Measurements from ENCODE around the gene HNRNPK. TPM values are rescaled to one million over a fixed set of nuclear protein-coding genes. Genes with fewer than 3 reads are reported as not detected.
"Not testable (repeated sequence)": the region's sequence is repeated elsewhere in the genome, so short reads cannot be mapped to it uniquely, and the experiment has no call there.

HNRNPK gene
- polyA plus RNA-seq, 1 donor: 431 TPM

DNA sequence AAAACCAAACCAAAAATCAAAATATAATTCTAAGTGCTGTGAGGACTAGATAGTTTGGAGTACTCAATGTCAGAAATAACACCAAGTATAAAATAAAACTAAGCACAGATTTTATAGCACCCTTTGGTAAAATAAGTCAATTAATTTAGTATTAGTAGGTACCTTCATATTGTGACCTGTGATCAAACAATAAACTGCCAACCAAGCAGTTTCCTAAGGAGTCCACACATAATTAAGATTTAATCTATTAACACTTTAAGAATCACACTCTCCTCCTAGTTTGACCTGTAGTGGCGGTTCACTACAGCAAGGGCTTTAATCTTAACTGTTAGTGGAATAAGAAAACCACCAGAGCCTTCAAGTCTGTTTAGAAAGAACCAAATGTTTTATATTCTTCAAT is 2.8 kb downstream of the HNRNPK start:
- no peak for DNase-seq (ENCODE audit: low read depth)

DNA sequence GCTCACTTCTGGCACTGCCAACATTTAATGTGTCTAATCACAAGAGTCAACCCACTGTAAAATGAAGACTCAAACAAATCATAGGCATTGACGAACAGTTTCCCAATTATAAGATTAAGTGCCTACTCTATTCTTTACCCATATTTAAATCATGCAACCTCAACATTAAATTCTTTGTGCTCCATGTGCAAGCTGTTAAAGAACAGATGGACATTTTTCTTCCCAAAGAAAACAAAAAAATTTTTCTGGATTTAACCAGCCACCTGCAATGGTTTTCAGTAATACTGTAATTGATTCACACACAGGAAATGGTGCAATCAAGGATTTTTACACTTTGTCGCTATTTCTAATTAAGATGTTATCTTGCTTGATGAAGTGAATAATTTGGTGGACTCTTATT is 3.6 kb downstream of the HNRNPK start:
- no peak for DNase-seq (ENCODE audit: low read depth)

DNA sequence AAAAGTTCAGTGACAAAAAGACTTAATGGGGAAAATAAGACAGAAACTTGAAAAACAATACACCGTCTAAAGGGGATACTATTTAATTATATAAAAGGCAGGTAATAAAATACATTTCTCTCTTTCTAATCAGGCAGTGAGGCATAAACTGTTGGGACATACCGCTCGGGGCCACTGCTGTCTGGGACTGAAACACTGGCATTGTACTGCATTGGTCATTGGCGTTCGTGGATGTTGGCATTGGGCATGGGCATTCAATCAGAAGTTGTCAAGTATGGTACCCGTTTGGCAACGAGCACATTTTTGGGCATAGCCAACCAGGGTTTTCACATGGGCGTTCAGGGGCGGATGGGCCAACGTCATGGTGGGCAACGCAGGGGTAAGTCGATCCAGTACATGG is 4.7 kb downstream of the HNRNPK start:
- DNase-seq (ENCODE audit: low read depth): no peak

DNA sequence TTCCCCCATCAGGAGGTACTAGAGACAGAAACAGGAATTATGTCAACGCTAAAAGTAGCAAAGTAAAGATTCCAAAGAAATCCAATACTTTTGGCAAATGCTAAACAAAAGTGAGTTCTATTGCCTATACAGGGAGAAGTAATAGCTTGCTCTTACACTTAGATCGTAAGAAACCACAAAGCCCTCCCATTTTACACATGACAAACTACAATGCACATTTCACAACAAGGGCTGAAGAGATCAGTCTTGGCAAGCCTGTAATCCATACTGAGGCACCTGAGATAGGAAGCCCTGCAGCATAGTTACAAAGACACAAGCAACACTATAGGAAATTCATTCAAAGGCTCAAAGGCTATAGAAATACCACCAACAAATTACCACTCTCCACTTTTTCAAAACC is 7.7 kb downstream of the HNRNPK start:
- no peak for DNase-seq (ENCODE audit: low read depth)

DNA sequence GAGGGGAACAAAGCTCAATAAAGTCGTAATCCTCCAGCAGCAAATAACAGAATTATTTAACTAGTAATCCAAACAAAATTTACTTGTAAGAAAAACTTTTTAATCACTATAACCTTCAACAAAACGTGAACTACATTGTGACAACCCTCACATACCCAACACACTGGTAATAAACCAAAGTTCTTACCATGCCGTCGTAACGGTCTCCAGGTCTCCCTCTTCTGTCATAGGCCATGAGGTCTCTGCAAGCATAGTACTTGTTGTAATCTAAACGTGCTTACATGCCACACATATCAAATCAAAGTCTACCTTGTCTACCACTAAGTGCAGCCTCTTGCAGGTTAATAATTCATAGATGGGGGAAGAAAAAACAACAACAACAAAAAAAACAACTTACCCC is 8.5 kb downstream of the HNRNPK start:
- no peak for DNase-seq (ENCODE audit: low read depth)

DNA sequence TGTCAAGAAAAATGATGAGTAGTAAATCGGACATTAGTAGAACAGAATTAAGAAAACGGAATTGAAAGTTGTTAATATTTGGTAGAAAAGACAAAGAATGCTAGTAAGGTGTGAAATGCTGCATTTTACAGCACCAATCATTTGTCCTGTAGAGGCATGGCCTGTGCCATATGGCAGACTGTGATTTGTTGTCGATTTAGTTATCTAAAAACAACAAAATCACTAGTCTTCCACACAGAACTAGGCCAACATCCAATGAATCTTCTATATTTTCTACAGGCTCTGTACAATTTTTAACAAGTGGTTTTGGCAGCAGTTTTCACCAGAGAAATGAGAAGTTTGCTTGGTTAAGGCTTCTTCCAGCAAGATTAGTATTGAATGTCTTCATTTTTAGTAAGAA is 10.4 kb downstream of the HNRNPK start:
- no peak for DNase-seq (ENCODE audit: low read depth)

DNA sequence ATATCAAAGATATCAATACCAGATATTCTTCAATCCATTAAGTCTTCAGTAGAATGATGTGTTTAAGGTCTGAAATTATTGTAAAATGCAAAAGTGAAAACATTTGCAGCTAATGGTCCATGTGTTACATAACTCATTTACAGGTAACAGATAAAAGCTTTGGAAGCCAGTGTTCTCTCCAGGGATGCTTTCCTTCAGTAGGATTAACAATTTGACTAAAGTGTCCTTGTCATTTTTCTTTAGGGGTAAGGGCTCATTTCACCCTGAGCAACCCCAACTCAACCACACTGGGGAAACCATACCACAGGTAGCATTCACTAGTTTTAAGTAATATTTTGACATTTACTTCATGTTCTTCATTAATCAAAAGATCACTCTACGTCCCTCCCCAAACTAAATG is 12.9 kb downstream of the HNRNPK start:
- no peak for DNase-seq (ENCODE audit: low read depth)

DNA sequence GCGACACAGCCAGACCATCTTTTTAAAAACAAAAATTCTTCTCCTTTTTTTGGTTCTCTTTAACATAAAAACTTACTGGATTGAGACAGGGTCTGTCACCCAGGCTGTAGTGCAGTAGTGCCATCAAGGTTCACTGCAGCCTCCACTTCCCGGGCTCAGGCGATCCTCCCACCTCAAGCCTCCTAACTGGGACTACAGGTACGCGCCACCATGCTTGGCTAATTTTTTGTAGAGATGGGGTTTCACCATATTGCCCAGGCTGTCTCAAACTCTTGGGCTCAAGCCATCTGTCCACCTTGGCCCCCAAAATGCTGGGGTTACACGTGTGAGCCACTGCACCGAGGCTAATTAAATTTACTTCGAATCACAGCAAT is 13.8 kb downstream of the HNRNPK start:
- no peak for DNase-seq (ENCODE audit: low read depth)

DNA sequence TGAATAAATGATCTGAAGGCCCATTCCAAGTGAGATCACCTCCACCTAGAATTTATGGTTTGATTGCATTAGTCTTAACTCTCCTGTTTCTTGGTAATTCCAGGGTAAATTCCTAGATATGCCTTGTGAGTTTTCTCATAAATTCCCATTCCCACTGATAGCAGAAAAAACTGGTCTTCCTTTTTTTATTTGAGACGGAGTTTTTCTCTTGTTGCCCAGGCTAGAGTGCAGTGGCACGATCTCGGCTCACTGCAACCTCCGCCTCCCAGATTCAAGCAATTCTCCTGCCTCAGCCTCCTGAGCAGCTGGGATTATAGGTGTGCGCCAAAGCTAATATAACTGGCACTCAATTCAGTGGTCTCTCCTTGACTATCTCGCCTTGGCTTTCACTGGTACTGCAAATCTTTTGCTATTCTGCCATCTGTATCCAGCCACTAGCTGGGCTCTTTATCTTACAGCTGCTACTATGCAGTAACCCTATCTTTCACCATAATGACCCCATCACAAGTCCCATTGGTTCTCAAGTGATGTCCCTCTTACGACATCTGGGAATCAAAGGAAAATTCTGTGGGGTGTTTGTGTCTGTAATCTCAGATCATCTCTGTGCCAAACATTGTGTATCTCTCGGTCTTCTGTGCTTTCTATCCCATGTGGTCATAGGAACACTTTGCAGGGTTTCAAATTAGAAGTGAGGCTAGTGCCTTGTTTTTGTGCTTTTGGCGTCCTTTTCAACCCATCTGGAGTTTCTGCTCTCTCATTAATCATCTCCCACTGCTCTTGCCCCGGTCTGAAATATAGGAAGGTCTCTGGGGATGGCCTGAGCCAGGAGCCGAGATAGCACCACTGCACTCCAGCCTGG is 14.4 kb downstream of the HNRNPK start:
- no peak for DNase-seq (ENCODE audit: low read depth)

DNA sequence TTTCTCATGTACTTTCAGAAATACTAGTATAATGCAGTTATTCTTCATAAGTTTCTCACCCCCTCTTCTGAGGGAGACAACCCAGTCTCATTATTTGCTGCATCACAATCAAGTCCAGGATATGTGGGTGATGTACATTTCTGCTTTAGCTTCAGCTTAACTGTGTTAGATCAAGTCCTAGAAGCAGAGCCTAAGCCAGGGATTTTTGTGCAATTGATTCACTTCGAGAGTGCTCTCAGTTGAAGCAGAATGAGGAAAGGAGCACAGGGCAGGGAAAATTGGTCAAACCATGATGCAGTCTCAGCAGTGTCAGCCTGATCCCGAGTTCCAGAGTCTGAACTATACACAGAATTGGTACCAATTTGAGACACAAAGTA is 15.1 kb downstream of the HNRNPK start:
- DNase-seq (ENCODE audit: low read depth): no peak

DNA sequence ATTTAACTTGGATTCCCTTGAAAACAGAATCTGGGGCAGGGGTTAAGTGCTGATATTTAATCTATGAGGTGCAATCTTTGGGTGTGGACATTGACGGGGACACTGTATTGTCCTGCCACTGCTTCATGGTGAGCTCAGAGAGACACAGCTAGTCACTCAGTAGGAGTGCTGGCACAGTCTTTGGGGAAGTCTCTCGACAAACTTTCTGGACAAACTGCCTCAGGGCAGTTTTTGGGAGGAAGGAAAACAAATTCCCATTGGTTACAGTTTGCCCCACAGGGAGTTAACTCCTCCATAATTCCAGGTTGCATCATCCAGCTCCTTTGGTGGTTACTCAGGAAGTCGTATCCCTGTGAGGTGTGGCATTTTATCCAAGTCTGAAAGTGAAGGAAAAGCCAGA is 17.9 kb downstream of the HNRNPK start:
- DNase-seq (ENCODE audit: low read depth): no peak

DNA sequence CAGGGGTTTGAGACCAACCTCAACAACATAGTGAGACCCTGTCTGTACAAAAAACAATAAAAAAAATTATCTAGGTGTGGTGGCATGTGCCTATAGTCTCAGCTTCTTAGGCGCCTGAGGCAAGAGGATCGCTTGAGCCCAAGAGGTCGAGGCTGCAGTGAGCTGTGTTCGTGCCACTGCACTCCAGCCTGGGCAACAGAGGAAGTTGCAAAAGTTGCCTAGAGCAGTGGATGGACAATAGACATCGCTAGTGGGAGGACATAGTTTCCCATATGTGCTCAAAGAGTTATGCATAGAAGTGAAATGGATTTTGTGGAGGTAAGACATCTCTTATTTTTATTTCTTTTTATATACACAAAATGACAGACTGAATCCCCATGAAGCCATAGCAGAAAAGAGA is 19.0 kb downstream of the HNRNPK start:
- no peak for DNase-seq (ENCODE audit: low read depth)

DNA sequence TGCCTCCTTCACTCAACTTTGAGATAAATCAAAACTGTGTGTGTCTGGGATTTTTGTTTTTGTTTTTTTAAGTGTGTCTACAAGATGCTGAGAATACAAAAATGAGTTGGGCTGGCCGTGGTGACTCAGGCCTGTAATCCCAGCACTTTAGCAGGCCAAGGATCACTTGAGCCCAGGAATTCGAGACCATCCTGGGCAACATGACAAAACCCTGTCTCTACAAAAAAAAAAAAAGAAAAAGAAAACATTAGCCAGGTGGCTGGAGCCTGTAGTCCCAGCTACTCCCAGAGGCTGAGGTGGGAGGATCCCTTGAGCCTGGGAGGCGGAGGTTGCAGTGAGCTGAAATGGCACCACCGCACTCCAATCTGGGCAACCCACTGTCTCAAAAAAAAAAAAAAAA is 21.0 kb downstream of the HNRNPK start:
- no peak for DNase-seq (ENCODE audit: low read depth)

DNA sequence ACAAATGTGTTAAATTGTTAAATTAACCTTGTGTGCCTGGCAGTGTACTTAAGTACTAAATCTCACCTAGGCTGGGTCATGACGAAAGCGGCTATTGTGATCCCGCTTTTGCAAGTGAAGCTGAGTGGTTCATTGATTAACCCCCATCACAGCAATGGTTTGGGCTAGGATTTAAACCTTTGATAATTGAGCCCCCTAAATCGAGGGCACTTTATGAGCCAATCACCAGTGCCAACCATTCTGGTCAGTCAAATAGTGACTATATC is 22.8 kb downstream of the HNRNPK start:
- DNase-seq (ENCODE audit: low read depth): no peak

DNA sequence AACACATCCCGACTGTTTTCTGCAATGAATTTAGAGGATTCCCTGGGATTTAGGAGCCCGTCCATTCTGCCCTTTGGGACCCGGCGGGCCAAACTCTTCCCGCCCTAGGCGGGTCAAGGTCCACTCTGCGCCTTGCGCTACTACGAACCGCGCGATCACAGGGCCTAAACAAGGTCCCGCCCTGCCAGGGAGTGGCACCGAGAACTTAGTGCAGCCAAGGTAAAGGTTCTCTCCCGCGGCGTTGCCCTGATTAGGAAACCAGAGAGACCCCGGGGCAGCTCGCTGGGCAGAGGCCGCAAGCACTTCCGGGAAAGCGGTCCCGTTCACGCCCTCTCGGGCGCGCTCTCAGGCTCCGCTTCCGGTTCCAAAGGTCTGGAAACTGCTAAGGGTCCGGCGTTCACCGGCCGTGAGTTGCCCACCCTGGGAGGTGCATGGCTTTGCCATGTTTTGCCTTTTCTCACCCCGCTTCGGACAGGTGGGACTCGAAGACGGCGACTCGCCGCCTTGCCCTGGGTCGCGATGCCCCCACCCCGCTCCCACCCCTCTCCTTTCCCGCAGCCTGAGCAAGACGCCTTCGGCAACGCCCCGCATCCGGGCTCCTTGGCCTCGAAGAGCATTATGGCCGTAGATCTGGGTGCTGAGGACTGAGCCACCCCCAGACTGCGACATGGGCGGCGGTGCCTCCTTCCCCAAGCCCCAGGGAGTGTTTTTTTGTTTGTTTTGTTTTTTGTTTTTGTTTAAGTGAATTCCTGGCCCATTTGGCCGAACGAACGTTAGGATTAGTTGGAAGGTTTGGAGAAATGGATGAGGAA is 23.4 kb downstream of the HNRNPK start:
- no peak for DNase-seq (ENCODE audit: low read depth)

DNA sequence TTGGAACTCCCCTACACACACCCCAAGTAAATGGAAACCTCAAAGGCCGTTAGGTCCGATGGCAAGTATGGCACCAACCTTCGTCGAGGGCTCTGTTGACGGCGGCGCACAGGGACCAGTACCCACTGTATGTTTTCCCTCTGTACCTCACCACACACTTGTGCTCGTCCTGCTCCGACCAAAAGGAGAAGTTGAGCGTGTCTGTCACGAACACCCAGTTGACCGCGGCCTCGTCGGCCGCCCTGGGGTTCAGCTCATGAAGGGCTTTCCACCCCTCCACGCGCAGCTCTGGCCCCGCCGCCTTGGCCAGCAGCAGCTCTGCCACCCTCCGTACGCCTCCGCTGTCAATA is 24.0 kb downstream of the HNRNPK start:
- DNase-seq (ENCODE audit: low read depth): no peak

DNA sequence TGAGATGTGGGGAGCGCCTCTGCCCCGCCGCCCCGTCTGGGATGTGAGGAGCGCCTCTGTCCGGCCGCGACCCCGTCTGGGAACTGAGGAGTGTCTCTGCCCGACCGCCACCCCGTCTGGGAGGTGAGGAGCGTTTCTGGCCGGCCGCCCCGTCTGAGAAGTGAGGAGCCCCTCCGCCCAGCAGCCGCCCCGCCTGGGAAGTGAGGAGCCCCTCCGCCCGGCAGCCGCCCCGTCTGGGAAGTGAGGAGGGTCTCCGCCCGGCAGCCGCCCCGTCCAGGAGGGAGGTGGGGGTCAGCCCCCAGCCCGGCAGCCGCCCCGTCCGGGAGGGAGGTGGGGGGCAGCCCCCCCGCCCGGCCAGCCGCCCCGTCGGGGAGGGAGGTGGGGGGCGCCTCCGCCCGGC is 31.9 kb downstream of the HNRNPK start:
- DNase-seq (ENCODE audit: low read depth): not testable (repeated sequence)

DNA sequence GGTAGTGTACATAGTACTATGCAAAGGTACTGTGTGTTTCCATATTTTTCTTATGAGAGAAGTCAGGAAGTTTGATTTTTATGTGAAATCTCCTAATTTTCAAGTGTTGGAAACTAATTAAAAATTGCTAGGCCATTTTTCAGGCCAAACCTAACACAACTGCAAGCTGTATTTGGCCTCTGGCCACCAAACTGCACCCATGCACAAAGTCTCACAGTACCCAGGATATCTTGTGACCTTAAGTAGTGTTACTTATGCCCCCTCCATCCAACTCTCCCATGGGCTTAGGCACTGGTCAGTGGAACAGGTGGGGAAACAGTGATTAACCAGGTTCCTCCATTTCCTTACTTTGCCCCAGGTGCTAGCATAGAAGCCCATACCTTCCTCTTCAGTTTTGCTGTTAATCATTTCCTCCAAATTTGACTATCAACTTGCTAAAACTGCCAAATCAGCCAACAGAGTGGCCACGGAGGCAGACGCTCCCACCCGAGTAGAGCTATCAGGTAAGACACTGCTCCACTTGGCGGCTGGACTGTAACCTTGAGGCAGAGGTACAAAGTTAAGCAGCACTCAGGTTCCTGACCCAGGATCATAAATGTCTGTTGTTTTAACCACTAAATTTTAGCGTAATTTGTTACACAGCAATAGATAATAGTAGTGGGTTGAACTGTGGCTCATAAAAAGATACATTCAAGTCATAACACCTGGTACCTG is 39.3 kb downstream of the HNRNPK start:
- no peak for DNase-seq (ENCODE audit: low read depth)

DNA sequence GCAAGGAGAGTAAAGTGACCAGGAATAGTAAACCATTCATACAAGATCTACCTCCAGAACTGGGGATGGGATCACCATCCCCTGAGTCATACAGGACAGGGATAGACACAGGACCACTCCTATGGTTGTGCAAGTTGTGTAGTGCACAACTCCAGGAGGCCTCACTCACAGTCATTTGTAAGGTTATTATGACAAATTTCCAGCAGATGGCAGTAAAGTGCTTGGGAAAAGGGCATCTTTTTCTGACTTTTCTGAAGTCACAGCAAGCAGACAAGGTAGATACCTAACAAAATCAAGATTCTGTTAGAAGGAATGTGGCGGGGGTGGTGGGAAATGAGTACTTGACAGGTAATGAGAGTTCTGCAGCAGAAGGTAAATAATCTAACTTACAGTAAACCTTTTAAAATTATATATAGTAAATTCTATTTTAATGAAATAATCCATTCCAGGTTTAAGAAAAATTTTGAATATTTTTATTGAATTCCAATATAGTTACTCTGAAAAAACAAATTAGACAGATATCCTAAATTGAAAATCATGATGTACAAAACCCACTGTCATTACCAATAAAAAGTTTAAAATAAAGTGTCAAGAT is 42.1 kb downstream of the HNRNPK start:
- DNase-seq (ENCODE audit: low read depth): no peak

DNA sequence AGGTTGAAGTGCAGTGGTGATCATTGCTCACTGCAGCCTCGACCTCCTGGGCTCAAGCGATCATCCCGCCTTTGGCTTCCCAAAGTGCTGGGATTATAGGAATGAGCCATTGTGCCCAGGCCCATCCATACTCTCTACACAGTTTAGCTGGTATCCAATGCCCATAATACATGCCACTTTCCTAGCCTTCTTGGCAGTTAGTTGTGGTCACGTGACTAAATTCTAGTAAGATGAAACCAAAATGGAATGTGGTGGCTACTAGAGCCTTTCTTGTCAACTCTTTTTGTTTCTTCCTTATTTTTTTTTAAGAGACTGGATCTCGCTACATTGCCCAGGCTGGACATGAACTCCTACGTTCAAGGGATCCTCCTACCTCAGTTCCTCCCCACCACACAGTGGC is 43.5 kb downstream of the HNRNPK start:
- DNase-seq (ENCODE audit: low read depth): no peak

DNA sequence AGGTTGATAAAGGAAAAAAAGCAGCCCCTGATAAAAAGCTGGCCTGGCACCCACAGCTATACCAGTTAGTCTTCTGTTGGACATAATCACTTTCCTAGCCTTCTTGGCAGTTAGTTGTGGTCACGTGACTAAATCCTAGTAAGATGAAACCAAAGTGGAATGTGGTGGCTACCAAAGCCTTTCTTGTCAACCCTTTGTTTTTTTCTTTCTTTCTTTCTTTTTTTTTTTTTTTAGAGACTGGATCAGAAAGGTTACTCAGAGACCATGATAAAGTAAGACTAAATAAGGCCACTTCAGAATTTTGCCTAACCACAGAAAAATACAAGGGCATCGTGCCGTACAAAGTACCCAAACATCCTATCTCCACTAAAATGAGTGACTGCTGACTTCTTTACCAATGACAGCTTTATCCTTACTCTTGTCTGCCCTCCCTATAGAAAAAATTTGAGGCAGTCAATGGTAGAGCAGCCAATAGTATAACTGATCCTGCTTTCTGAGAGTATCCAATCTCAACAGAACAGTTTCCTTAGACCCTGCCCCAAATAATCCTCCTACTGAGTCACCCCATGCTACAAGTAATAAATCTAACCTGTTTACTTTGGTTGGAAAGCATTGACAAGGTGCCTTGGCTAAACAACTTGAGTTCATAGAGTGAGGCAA is 44.6 kb downstream of the HNRNPK start:
- DNase-seq (ENCODE audit: low read depth): no peak

Measured in forelimb muscle (tissue), 1 donor.